Lung (tissue), 12 donors: ENCODE results near the gene STARD10. TPM values are rescaled to one million over a fixed set of nuclear protein-coding genes. Genes with fewer than 3 reads are reported as not detected.

Source experiments
- ATAC-seq: fragments of 200-7000 bp; cut with Tn5 transposase; one replicate; pipeline ENCODE4 v1.9.1; 2020; ENCODE audit warnings: moderate number of reproducible peaks; ENCODE audit not compliant: insufficient read depth, low FRiP score
- DNase-seq, 3 donors: peaks; one replicate each; pipeline ENCODE4 v3.0.0-alpha.2; 2013 to 2017
- H3K27ac ChIP-seq, 2 donors: one replicate each; pipeline ENCODE4 v1.5.1; 2013; ENCODE audit warnings: mild to moderate bottlenecking in 2 of 2, moderate library complexity in 2 of 2, control low read depth in 1 of 2, inconsistent platforms in 1 of 2, low read depth in 1 of 2, low read length in 1 of 2
- H3K27me3 ChIP-seq, 3 donors: one replicate each; pipeline ENCODE4 v1.5.1; 2013; ENCODE audit warnings: low read length in 2 of 3; ENCODE audit not compliant: control insufficient read depth in 3 of 3, insufficient read depth in 3 of 3
- H3K36me3 ChIP-seq, 4 donors: one replicate each; pipeline ENCODE4 v1.5.1; 2013; ENCODE audit warnings: low read length in 4 of 4, mild to moderate bottlenecking in 1 of 4, moderate library complexity in 1 of 4; ENCODE audit not compliant: control insufficient read depth in 4 of 4, insufficient read depth in 4 of 4
- H3K4me1 ChIP-seq, 5 donors: one replicate each; pipeline ENCODE4 v1.5.1; 2013; ENCODE audit warnings: low read length in 5 of 5, mild to moderate bottlenecking in 2 of 5, moderate library complexity in 1 of 5; ENCODE audit not compliant: control insufficient read depth in 5 of 5, insufficient read depth in 5 of 5
- H3K4me3 ChIP-seq: one replicate; pipeline ENCODE4 v1.5.1; 2013; ENCODE audit warnings: mild to moderate bottlenecking, control low read depth, moderate library complexity
- H3K9ac ChIP-seq, 2 donors: one replicate each; pipeline ENCODE4 v1.5.1; 2013; ENCODE audit warnings: low read length in 2 of 2, control low read depth in 1 of 2; ENCODE audit not compliant: insufficient read depth in 1 of 2
- H3K9me3 ChIP-seq, 4 donors: one replicate each; pipeline ENCODE4 v1.5.1; 2013; ENCODE audit warnings: low read length in 3 of 4, mild to moderate bottlenecking in 1 of 4, moderate library complexity in 1 of 4; ENCODE audit not compliant: control insufficient read depth in 4 of 4, insufficient read depth in 3 of 4
- WGBS, 2 donors: extraction: QIAGEN DNeasy Blood & Tissue Kit; methylation state at CpG; one replicate each; pipeline ENCODE4 v1.1.7; 2013; 5-methylcytosine and 5-hydroxymethylcytosine counted together
- polyA plus RNA-seq, 2 donors: library from polyadenylated mRNA; stranded (reverse); fragments of 200-250 nt; gene quantifications; one replicate each; pipeline ENCODE4 v1.2.1, GENCODE V29; 2013
- total RNA-seq, 2 donors: library from RNA; depleted of rRNA in 1 of 2; stranded (reverse); fragments of >200 nt in 1 of 2; gene quantifications; one replicate each; pipeline ENCODE4 v1.2.1, GENCODE V29; 2014 to 2021
- TF ChIP-seq, protein P1 (sequence below): IDR thresholded peaks from 2 replicates; pipeline ENCODE4 v1.5.1; 2012; ENCODE audit warnings: mild to moderate bottlenecking; ENCODE audit errors: control extremely low read depth, extremely low read depth
- donor health status: control.
- donor health status: control.
- donor health status: Bipolar disorder and iron deficiency.
- donor health status: healthy.
- donor health status: DM: yes; HTN: yes; CAD: no.

The STARD10 gene
- total and polyA plus RNA-seq, 4 donors, result 66.5 to 198 (median 102) TPM

DNA sequence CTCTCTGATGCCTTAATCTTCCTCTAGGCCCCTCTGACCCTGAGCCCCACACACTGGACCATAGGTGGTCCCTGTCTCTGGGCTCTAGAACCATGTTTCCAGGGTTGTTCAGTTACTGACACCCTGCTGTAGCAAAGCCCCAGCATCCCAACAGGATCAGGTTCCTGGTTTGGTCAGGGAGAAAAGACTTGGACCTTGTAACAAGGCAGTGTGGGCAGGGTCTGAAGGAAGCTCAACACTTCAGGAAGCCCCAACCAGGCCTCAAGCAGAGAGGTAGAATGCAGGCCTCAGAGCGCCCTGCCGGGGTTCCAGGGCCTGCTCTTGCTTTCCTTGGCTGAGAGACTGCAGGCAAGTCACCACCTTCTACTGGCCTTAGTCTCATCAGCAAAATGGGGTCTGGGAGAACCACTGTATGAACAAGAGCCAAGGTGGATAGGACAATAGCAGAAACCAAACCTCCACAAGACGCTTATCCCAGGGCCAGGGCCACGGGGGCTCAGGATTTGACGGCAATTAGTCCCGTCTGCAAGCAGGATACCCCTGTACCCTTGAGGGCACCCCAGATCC is 46.5 kb downstream of the STARD10 start:
- H3K4me3 ChIP-seq, result no peak overlapping the region
- H3K9ac ChIP-seq, result no peak overlapping the region
- no peak for DNase-seq
- TF ChIP-seq, protein P1, sequence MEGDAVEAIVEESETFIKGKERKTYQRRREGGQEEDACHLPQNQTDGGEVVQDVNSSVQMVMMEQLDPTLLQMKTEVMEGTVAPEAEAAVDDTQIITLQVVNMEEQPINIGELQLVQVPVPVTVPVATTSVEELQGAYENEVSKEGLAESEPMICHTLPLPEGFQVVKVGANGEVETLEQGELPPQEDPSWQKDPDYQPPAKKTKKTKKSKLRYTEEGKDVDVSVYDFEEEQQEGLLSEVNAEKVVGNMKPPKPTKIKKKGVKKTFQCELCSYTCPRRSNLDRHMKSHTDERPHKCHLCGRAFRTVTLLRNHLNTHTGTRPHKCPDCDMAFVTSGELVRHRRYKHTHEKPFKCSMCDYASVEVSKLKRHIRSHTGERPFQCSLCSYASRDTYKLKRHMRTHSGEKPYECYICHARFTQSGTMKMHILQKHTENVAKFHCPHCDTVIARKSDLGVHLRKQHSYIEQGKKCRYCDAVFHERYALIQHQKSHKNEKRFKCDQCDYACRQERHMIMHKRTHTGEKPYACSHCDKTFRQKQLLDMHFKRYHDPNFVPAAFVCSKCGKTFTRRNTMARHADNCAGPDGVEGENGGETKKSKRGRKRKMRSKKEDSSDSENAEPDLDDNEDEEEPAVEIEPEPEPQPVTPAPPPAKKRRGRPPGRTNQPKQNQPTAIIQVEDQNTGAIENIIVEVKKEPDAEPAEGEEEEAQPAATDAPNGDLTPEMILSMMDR, result no peak
- no peaks in the 10 kb centered on the region for H3K9me3 ChIP-seq
- 94 to 98% methylated on average over 6 of the region's 6 CpGs for WGBS, 2 donors
- no peak overlapping the region for H3K27ac ChIP-seq
- ATAC-seq, result no peak
- H3K27me3 ChIP-seq, result no peaks in the 10 kb centered on the region
- no peaks in the 10 kb centered on the region for H3K36me3 ChIP-seq
- peaks cover 0 to 19% (median 17%) of the 10 kb centered on the region in 5 donors for H3K4me1 ChIP-seq

DNA sequence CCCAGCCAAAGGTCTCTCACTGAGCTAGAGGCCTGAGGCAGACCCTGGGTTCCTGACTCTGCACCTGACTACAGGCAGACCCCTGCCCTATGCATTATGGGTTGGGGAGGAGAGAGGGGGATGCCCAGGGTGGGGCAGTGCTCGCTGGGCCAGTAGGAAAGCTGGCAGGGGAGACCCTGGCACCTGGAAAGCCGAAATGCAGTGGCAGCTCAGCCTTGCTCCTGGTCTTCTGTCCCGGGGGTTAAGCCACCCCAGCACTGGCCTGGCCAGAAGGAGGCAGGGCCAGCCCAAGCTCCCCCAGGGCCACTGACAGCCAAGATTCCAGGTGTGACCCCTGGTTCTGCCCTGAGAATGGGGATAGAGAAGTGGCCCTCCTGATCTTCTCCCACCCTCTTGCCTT is 47.0 kb downstream of the STARD10 start:
- DNase-seq, result no peak
- H3K36me3 ChIP-seq, result no peaks in the 10 kb centered on the region
- H3K4me3 ChIP-seq, result no peak overlapping the region
- no peak overlapping the region for H3K27ac ChIP-seq
- peaks cover 0 to 19% (median 15%) of the 10 kb centered on the region in 5 donors for H3K4me1 ChIP-seq
- no peak overlapping the region for H3K9ac ChIP-seq
- H3K27me3 ChIP-seq, result no peaks in the 10 kb centered on the region
- H3K9me3 ChIP-seq, result no peaks in the 10 kb centered on the region
- WGBS, 2 donors, result 79 to 88% methylated on average over 3 of the region's 3 CpGs
- TF ChIP-seq, protein P1, result no peak
- ATAC-seq, result no peak

DNA sequence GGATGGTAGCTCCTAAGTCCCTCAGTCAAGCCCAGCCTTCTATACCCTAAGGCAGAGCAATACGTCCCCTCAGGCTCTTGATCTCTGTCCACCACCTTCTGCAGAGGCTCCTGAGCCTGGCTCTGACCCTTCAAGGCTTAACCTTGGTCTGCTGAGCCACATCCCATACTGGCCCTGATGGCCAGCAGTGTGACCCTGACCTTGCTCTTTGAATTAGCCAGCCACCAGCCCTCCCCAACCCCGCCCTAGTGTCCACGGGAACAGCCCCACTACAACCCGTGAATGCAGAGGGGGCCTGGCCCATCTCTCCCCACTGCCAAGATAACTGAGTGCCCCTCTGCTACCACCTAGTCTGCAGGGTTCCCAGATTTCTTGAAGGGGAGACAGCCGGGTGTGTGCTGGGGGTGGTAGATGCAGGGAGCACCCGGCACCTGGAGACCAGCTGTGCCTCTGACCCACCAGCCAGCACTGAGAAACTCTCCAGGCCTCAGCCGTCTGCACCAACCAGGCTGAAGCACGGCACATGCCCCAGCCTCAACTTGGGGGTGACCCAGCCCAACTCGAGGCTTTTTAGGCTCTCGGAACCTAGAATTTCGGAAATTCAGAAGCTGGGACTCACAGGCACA is 47.8 kb downstream of the STARD10 start:
- Histone ChIP-seq H3K27me3 (no peaks in the 10 kb centered on the region), H3K4me1 (peaks cover 0 to 23% (median 11%) of the 10 kb centered on the region in 5 donors), H3K36me3 (no peaks in the 10 kb centered on the region), H3K4me3 (no peak overlapping the region), H3K27ac (no peak overlapping the region), H3K9ac (no peak overlapping the region), H3K9me3 (no peaks in the 10 kb centered on the region)
- ATAC-seq (no peak), DNase-seq (no peak)
- 82 to 92% methylated on average over 11 of the region's 11 CpGs for WGBS, 2 donors
- TF ChIP-seq, protein P1, result no peak
